ENCODE results near the gene MIER1.

Gene MIER1

DNA sequence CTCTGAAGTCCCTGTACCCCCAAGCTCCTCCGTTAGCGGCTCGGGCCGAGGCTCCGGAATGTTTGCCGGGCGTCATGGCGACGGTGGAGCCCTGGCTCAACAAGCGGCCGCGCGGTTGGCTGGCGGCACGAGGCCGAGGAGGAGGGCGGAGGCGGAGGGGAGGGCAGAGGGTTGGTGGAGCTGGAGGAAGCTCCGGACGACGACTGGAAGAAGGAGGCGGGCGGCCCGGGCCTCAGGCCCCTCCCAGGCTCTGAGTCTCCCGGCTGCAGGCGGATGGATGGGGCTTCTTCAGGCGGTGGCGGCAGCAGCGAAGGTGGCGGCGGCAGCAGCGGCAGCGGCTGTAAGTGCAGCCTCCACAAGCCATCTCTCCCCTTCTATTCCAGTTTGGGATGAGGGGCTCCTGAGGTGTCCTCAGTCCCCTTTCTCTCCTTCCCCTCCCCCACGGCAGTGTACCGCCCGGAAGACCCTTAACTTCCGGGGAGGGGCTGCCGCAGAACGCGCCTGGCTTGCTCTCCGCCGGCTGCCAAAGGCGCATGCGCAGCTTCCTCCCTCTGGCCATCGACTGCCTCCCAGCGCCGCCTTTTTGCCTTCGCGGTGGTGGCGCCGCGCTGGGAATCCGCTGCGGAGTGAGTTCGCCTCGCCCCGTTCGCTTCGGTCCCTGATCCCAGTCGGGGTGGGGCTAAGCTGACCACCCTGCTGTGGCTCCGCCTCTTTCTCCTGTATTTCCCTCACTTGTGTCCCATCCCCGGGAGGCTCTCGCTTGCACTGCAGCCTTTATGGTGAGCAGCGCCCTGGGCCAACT, at the start of gene MIER1, which contains the start of gene DNAI4 (continued):
- TF ChIP-seq, protein P1, sequence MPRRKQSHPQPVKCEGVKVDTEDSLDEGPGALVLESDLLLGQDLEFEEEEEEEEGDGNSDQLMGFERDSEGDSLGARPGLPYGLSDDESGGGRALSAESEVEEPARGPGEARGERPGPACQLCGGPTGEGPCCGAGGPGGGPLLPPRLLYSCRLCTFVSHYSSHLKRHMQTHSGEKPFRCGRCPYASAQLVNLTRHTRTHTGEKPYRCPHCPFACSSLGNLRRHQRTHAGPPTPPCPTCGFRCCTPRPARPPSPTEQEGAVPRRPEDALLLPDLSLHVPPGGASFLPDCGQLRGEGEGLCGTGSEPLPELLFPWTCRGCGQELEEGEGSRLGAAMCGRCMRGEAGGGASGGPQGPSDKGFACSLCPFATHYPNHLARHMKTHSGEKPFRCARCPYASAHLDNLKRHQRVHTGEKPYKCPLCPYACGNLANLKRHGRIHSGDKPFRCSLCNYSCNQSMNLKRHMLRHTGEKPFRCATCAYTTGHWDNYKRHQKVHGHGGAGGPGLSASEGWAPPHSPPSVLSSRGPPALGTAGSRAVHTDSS (tag by site-specific recombination; IDR thresholded peaks at IDR 0.05), result no peak
- TF ChIP-seq ZNF2 (tag by site-specific recombination; IDR thresholded peaks at IDR 0.05) (peak; percentile 22; the same call in 1 of the 2 replicates), ZNF549 (tag by site-specific recombination; IDR thresholded peaks at IDR 0.05) (no peak), ZNF24 (tag by site-specific recombination; IDR thresholded peaks at IDR 0.05) (peak; percentile 47; the same call in 1 of the 2 replicates), SP7 (tag by site-specific recombination; IDR thresholded peaks at IDR 0.05) (peak; percentile 79; the same call in 1 of the 2 replicates), KLF9 (tag by site-specific recombination; IDR thresholded peaks at IDR 0.05; ENCODE audit: low read depth) (peak; percentile 79), ZNF366 (tag by site-specific recombination; conservative IDR thresholded peaks at IDR 0.05) (peak; percentile 65), ZNF561 (tag by site-specific recombination; IDR thresholded peaks at IDR 0.05; ENCODE audit: borderline replicate concordance) (peak; percentile 42; the same call in 1 of the 2 replicates), ZNF785 (tag by site-specific recombination; IDR thresholded peaks at IDR 0.05) (no peak), ZNF837 (tag by site-specific recombination; IDR thresholded peaks at IDR 0.05) (no peak), ZNF600 (tag by site-specific recombination; IDR thresholded peaks at IDR 0.05) (peak; percentile 96), KLF16 (tag by site-specific recombination; IDR thresholded peaks at IDR 0.05) (peak; percentile 82; the same call in 1 of the 2 replicates), ZNF747 (tag by site-specific recombination; IDR thresholded peaks at IDR 0.05) (no peak), WT1 (tag by site-specific recombination; IDR thresholded peaks at IDR 0.05) (0 out of 2 replicates have a peak, but pooled peaks have one; percentile 24), ZBTB20 (tag by site-specific recombination; IDR thresholded peaks at IDR 0.05) (peak; percentile 65), ZFHX2 (tag by site-specific recombination; conservative IDR thresholded peaks at IDR 0.05) (peak; percentile 91), GLI4 (tag by site-specific recombination; IDR thresholded peaks at IDR 0.05) (no peak), ZNF19 (tag by site-specific recombination; IDR thresholded peaks at IDR 0.05; ENCODE audit: low read depth) (no peak), SCRT2 (tag by site-specific recombination; IDR thresholded peaks at IDR 0.05) (peak; percentile 96)
- TF ChIP-seq, protein P2, sequence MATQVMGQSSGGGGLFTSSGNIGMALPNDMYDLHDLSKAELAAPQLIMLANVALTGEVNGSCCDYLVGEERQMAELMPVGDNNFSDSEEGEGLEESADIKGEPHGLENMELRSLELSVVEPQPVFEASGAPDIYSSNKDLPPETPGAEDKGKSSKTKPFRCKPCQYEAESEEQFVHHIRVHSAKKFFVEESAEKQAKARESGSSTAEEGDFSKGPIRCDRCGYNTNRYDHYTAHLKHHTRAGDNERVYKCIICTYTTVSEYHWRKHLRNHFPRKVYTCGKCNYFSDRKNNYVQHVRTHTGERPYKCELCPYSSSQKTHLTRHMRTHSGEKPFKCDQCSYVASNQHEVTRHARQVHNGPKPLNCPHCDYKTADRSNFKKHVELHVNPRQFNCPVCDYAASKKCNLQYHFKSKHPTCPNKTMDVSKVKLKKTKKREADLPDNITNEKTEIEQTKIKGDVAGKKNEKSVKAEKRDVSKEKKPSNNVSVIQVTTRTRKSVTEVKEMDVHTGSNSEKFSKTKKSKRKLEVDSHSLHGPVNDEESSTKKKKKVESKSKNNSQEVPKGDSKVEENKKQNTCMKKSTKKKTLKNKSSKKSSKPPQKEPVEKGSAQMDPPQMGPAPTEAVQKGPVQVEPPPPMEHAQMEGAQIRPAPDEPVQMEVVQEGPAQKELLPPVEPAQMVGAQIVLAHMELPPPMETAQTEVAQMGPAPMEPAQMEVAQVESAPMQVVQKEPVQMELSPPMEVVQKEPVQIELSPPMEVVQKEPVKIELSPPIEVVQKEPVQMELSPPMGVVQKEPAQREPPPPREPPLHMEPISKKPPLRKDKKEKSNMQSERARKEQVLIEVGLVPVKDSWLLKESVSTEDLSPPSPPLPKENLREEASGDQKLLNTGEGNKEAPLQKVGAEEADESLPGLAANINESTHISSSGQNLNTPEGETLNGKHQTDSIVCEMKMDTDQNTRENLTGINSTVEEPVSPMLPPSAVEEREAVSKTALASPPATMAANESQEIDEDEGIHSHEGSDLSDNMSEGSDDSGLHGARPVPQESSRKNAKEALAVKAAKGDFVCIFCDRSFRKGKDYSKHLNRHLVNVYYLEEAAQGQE (tag by site-specific recombination; IDR thresholded peaks at IDR 0.05), result peak; percentile 49; the same call in 1 of the 2 replicates
- TF ChIP-seq, protein P3, sequence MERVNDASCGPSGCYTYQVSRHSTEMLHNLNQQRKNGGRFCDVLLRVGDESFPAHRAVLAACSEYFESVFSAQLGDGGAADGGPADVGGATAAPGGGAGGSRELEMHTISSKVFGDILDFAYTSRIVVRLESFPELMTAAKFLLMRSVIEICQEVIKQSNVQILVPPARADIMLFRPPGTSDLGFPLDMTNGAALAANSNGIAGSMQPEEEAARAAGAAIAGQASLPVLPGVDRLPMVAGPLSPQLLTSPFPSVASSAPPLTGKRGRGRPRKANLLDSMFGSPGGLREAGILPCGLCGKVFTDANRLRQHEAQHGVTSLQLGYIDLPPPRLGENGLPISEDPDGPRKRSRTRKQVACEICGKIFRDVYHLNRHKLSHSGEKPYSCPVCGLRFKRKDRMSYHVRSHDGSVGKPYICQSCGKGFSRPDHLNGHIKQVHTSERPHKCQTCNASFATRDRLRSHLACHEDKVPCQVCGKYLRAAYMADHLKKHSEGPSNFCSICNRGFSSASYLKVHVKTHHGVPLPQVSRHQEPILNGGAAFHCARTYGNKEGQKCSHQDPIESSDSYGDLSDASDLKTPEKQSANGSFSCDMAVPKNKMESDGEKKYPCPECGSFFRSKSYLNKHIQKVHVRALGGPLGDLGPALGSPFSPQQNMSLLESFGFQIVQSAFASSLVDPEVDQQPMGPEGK (tag by site-specific recombination; IDR thresholded peaks at IDR 0.05), result peak; percentile 92

All from HEK293 (cell line).